Measurements from ENCODE around the gene ZNF410. TPM values are rescaled to one million over a fixed set of nuclear protein-coding genes. Genes with fewer than 3 reads are reported as not detected.

The ZNF410 gene
- total and polyA plus RNA-seq, 2 of the 13 experiments (the other 11 are each of a cell fraction or from before 2014, with no cell fraction given) = 19.2 to 44.3 TPM

GRCh38 chr14:73851567-73852382, 34.9 kb upstream of the ZNF410 start, which contains the start of gene PTGR2 (continued):
- TF ChIP-seq ZNF800 (CRISPR knock-in tag; IDR thresholded peaks at IDR 0.05) = no peak
- TF ChIP-seq, protein P1, sequence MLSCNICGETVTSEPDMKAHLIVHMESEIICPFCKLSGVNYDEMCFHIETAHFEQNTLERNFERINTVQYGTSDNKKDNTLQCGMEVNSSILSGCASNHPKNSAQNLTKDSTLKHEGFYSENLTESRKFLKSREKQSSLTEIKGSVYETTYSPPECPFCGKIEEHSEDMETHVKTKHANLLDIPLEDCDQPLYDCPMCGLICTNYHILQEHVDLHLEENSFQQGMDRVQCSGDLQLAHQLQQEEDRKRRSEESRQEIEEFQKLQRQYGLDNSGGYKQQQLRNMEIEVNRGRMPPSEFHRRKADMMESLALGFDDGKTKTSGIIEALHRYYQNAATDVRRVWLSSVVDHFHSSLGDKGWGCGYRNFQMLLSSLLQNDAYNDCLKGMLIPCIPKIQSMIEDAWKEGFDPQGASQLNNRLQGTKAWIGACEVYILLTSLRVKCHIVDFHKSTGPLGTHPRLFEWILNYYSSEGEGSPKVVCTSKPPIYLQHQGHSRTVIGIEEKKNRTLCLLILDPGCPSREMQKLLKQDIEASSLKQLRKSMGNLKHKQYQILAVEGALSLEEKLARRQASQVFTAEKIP (CRISPR knock-in tag; IDR thresholded peaks at IDR 0.05; ENCODE audit: borderline replicate concordance) = 0 out of 2 replicates have a peak, but pooled peaks have one; percentile 43
- TF ChIP-seq ZNF552 (CRISPR knock-in tag; IDR thresholded peaks at IDR 0.05; ENCODE audit: borderline replicate concordance) = peak; percentile 32; the same call in 1 of the 2 replicates
- TF ChIP-seq, protein P2, sequence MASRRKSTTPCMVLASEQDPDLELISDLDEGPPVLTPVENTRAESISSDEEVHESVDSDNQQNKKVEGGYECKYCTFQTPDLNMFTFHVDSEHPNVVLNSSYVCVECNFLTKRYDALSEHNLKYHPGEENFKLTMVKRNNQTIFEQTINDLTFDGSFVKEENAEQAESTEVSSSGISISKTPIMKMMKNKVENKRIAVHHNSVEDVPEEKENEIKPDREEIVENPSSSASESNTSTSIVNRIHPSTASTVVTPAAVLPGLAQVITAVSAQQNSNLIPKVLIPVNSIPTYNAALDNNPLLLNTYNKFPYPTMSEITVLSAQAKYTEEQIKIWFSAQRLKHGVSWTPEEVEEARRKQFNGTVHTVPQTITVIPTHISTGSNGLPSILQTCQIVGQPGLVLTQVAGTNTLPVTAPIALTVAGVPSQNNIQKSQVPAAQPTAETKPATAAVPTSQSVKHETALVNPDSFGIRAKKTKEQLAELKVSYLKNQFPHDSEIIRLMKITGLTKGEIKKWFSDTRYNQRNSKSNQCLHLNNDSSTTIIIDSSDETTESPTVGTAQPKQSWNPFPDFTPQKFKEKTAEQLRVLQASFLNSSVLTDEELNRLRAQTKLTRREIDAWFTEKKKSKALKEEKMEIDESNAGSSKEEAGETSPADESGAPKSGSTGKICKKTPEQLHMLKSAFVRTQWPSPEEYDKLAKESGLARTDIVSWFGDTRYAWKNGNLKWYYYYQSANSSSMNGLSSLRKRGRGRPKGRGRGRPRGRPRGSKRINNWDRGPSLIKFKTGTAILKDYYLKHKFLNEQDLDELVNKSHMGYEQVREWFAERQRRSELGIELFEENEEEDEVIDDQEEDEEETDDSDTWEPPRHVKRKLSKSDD (CRISPR knock-in tag; IDR thresholded peaks at IDR 0.05; ENCODE audit: low read depth) = no peak
- TF ChIP-seq, protein P3, sequence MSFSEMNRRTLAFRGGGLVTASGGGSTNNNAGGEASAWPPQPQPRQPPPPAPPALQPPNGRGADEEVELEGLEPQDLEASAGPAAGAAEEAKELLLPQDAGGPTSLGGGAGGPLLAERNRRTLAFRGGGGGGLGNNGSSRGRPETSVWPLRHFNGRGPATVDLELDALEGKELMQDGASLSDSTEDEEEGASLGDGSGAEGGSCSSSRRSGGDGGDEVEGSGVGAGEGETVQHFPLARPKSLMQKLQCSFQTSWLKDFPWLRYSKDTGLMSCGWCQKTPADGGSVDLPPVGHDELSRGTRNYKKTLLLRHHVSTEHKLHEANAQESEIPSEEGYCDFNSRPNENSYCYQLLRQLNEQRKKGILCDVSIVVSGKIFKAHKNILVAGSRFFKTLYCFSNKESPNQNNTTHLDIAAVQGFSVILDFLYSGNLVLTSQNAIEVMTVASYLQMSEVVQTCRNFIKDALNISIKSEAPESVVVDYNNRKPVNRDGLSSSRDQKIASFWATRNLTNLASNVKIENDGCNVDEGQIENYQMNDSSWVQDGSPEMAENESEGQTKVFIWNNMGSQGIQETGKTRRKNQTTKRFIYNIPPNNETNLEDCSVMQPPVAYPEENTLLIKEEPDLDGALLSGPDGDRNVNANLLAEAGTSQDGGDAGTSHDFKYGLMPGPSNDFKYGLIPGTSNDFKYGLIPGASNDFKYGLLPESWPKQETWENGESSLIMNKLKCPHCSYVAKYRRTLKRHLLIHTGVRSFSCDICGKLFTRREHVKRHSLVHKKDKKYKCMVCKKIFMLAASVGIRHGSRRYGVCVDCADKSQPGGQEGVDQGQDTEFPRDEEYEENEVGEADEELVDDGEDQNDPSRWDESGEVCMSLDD (CRISPR knock-in tag; IDR thresholded peaks at IDR 0.05; ENCODE audit: borderline replicate concordance) = no peak; the same call in 1 of the 2 replicates
- TF ChIP-seq TAF1 (CRISPR knock-in tag; IDR thresholded peaks at IDR 0.05) = peak; percentile 95
- TF ChIP-seq SMAD9 (CRISPR knock-in tag; IDR thresholded peaks at IDR 0.05) = no peak
- no peak for TF ChIP-seq RORA (CRISPR knock-in tag; IDR thresholded peaks at IDR 0.05)
- TF ChIP-seq ZNF362 (CRISPR knock-in tag; IDR thresholded peaks at IDR 0.05; ENCODE audit: borderline replicate concordance) = no peak
- no peak; the same call in 1 of the 2 replicates for TF ChIP-seq KDM5B (CRISPR knock-in tag; IDR thresholded peaks at IDR 0.05; ENCODE audit: borderline replicate concordance)
- TF ChIP-seq SIX1 (CRISPR knock-in tag; IDR thresholded peaks at IDR 0.05; ENCODE audit: borderline replicate concordance) = no peak
- peak; percentile 55; the same call in 1 of the 2 replicates for TF ChIP-seq ZNF558 (CRISPR knock-in tag; IDR thresholded peaks at IDR 0.05; ENCODE audit: borderline replicate concordance)
- TF ChIP-seq ZBTB21 (CRISPR knock-in tag; IDR thresholded peaks at IDR 0.05) = no peak
- TF ChIP-seq, protein P4, sequence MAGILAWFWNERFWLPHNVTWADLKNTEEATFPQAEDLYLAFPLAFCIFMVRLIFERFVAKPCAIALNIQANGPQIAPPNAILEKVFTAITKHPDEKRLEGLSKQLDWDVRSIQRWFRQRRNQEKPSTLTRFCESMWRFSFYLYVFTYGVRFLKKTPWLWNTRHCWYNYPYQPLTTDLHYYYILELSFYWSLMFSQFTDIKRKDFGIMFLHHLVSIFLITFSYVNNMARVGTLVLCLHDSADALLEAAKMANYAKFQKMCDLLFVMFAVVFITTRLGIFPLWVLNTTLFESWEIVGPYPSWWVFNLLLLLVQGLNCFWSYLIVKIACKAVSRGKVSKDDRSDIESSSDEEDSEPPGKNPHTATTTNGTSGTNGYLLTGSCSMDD (CRISPR knock-in tag; IDR thresholded peaks at IDR 0.05) = no peak
- no peak for TF ChIP-seq SNAPC2 (CRISPR knock-in tag; IDR thresholded peaks at IDR 0.05)
- TF ChIP-seq ZFY (CRISPR knock-in tag; IDR thresholded peaks at IDR 0.05) = peak; percentile 87

All from HepG2 (cell line).